ENCODE data around the gene SORCS2. TPM values are rescaled to one million over a fixed set of nuclear protein-coding genes. Genes with fewer than 3 reads are reported as not detected.

Gene SORCS2
- total and polyA plus RNA-seq, 2 of the 13 experiments (the other 11 are each of a cell fraction or from before 2014, with no cell fraction given) = 0.82 to 1.0 TPM

- H3K4me2 ChIP-seq (ENCODE audit: low read depth, low read length) = no peak overlapping the region
- ATAC-seq (no peak), FAIRE-seq (no peak), DNase-seq (ENCODE audit: low spot score) (no peak)
- no peak overlapping the region for H2AFZ ChIP-seq (ENCODE audit: low read length)
- ChIA-PET POLR2A (no interaction called here), CTCF (ENCODE audit: low intra/inter-chr PET ratio, low total read pairs) (no interaction called here)
- TF ChIP-seq ZMYM2 (CRISPR knock-in tag; IDR thresholded peaks at IDR 0.05) = no peak
- TF ChIP-seq PHF21A (CRISPR knock-in tag; IDR thresholded peaks at IDR 0.05) = no peak
- TF ChIP-seq SIX1 (CRISPR knock-in tag; IDR thresholded peaks at IDR 0.05; ENCODE audit: borderline replicate concordance) = no peak
- no peak for TF ChIP-seq REXO4 (CRISPR knock-in tag; IDR thresholded peaks at IDR 0.05; ENCODE audit: borderline replicate concordance)
- TF ChIP-seq ZNF337 (CRISPR knock-in tag; IDR thresholded peaks at IDR 0.05; ENCODE audit: borderline replicate concordance, low read depth) = no peak
- no peak for TF ChIP-seq ZXDC (CRISPR knock-in tag; IDR thresholded peaks at IDR 0.05)
- TF ChIP-seq ZBTB7B (CRISPR knock-in tag; IDR thresholded peaks at IDR 0.05) = no peak
- no peak for TF ChIP-seq ZMYM4 (CRISPR knock-in tag; IDR thresholded peaks at IDR 0.05)
- no peak for TF ChIP-seq ERF (CRISPR knock-in tag; IDR thresholded peaks at IDR 0.05)
- no peak for TF ChIP-seq TRIM22 (IDR thresholded peaks at IDR 0.05)
- no peaks in the 10 kb centered on the region for H3K36me3 ChIP-seq (replicated peaks in 1 of 2; ENCODE audit: control insufficient read depth in 1 of 2, insufficient read depth in 2 of 2, low read length in 2 of 2)
- BruUV-seq (replicated peaks) = no TSS peak
- H3K4me1 ChIP-seq (ENCODE audit: insufficient read depth, low read length) = no peaks in the 10 kb centered on the region
- H3K27ac ChIP-seq (ENCODE audit: extremely low read length, insufficient read depth, low read length) = no peak overlapping the region
- WGBS (ENCODE audit: low lambda C conversion rate) = 30% methylated on average over 6 of the region's 11 CpGs
- peaks cover 11 to 67% of the 10 kb centered on the region in 2 experiments; a peak in 4 of 5 replicates for H3K27me3 ChIP-seq (ENCODE audit: control insufficient read depth in 1 of 2, insufficient read depth in 2 of 2, low read length in 2 of 2)
- H3K9me3 ChIP-seq (ENCODE audit: low read length) = no peaks in the 10 kb centered on the region
- intact Hi-C loops (cut with micrococcal nuclease; ENCODE audit: unreplicated experiment) (no loop called here), in situ Hi-C loops (cut with HindIII; ENCODE audit: extremely low pct_ligation_motif_present, low pct_unique_long_range_greater_than_20kb) (no loop called here)
- no peaks in the 10 kb centered on the region for H3K79me2 ChIP-seq (ENCODE audit: insufficient read depth, low read length)
- H3K4me3 ChIP-seq (replicated peaks in 1 of 3; ENCODE audit: insufficient read depth in 1 of 3, low read depth in 2 of 3, low read length in 3 of 3) = no peak overlapping the region
- no peaks in the 10 kb centered on the region for H4K20me1 ChIP-seq (ENCODE audit: insufficient read depth, low read length)
- no peak overlapping the region for H3K9ac ChIP-seq (ENCODE audit: insufficient read depth, low read depth, low read length)
Observed at GRCh38 chr4:7264694-7265093, 72.4 kb downstream of the SORCS2 start.
